Measurements from ENCODE around the gene PLA2G7. TPM values are rescaled to one million over a fixed set of nuclear protein-coding genes. Genes with fewer than 3 reads are reported as not detected.

Gene PLA2G7
- total RNA-seq, 1 donor from 2014 or later, result 1.7 TPM

Other genes starting within 250 kb of the PLA2G7 start
- gene RCAN2, start 243.9 kb downstream of the PLA2G7 start, total RNA-seq, result 5.6 and 6.2 TPM in 2 replicates
- gene CYP39A1, start 82.6 kb downstream of the PLA2G7 start, total RNA-seq, result 0.14 and 0.29 TPM in 2 replicates
- 0.68 and 6.9 TPM in 2 replicates for gene SLC25A27, start 82.4 kb downstream of the PLA2G7 start, total RNA-seq
- 0.08 TPM in 1 of 2 replicates, not detected in the other for gene TDRD6, start 47.5 kb downstream of the PLA2G7 start, total RNA-seq
- not detected in 2 replicates for gene ANKRD66, start 11.6 kb upstream of the PLA2G7 start, total RNA-seq
- gene MEP1A, start 58.0 kb upstream of the PLA2G7 start, total RNA-seq, result not detected in 2 replicates
- gene ADGRF5, start 186.6 kb upstream of the PLA2G7 start, total RNA-seq, result 0.13 and 0.48 TPM in 2 replicates